Prostate gland (tissue), 2 donors: ENCODE measurements around the gene CEBPE. TPM values are rescaled to one million over a fixed set of nuclear protein-coding genes. Genes with fewer than 3 reads are reported as not detected.

Source experiments
- DNase-seq: peaks from one replicate; pipeline ENCODE4 v3.0.0-alpha.2; 2019; ENCODE audit warnings: low spot score
- H3K27ac ChIP-seq, 2 donors: fragments of 200-600 bp; sonication (generic); 2 replicates each; pipeline ENCODE4 v1.5.1; 2017 to 2019
- H3K27me3 ChIP-seq: fragments of 200-600 bp; sonication (generic); replicated peaks from 2 replicates; pipeline ENCODE4 v1.5.1; 2019; ENCODE audit not compliant: insufficient read depth
- H3K36me3 ChIP-seq, 2 donors: fragments of 200-600 bp; sonication (generic); 1 replicate in 1 of 2; 2 replicates in 1 of 2; pipeline versions ENCODE4 v1.5.1 to v1.8.1; 2017 to 2019
- H3K4me1 ChIP-seq: fragments of 200-600 bp; sonication (generic); replicated peaks from 2 replicates; pipeline ENCODE4 v1.5.1; 2019
- H3K4me3 ChIP-seq, 2 donors: fragments of 200-600 bp; sonication (generic); 2 replicates each; pipeline ENCODE4 v1.5.1; 2017 to 2019
- H3K9me3 ChIP-seq: fragments of 200-600 bp; sonication (generic); 2 replicates; pipeline ENCODE4 v1.5.1; 2017
- POLR2A ChIP-seq: fragments of 450-650 bp; IDR thresholded peaks from one replicate; pipeline ENCODE4 v1.6.1; 2016; ENCODE audit warnings: antibody characterized with exemption, mild to moderate bottlenecking
- POLR2AphosphoS5 ChIP-seq: sonication (generic); formaldehyde crosslinking; IDR thresholded peaks from one replicate; pipeline ENCODE4 v1.6.1; 2017; ENCODE audit warnings: antibody characterized with exemption
- WGBS: methylation state at CpG from one replicate; pipeline ENCODE4 v1.1.5; 2018; 5-methylcytosine and 5-hydroxymethylcytosine counted together
- intact Hi-C: fragments of 100-400 bp; cut with DNase I; formaldehyde crosslinking; loops from one replicate; pipeline ENCODE4 v1.14.2; 2022
- total RNA-seq, 2 donors: library from RNA; depleted of rRNA; stranded (reverse); fragments of >200 nt; gene quantifications; one replicate each; pipeline ENCODE4 v1.1.0, GENCODE V29; 2016
- TF ChIP-seq, protein P1 (sequence below), 4 experiments: fragments of 200-600 bp in 2 of 4; fragments of 450-650 bp in 2 of 4; sonication (generic) in 2 of 4; IDR thresholded peaks; 1 replicate in 3 of 4; 2 replicates in 1 of 4; pipeline ENCODE4 v1.5.1; 2016 to 2019; ENCODE audit warnings: antibody characterized with exemption in 4 of 4, mild to moderate bottlenecking in 2 of 4, moderate library complexity in 2 of 4

CEBPE gene
- total RNA-seq, 2 donors from 2014 or later: not detected

DNA sequence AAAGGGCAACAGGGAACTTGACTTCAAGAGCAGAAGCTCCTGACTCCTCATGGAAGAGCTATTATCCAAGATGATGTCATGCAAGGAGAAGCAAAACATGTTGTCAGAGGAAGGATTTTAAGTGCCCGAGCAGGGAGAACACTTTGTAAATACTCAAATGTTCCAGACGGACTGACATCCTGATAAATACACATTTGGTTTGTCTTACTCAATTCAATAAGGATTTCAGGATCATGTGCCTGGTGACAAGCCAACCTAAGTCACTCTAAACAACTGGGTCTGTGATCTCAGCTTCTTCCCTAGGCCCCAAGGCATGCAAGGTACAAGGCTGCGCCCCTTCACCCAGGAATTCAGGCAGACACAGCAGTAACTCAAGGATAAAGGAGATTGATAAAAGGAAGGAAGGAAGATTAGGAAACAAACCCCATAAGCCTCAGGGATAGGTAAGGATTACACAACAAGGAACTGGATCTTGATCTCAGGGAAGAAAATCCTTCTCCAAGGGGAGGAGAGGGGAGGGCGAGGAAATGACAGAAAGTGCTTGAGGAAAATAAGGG lies 26.8 kb upstream of the CEBPE start:
- WGBS: 65% methylated on average over 4 of the region's 4 CpGs
- H3K9me3 ChIP-seq: no peaks in the 10 kb centered on the region
- TF ChIP-seq POLR2A (no peak), POLR2AphosphoS5 (peak; percentile 80)
- TF ChIP-seq, protein P1, sequence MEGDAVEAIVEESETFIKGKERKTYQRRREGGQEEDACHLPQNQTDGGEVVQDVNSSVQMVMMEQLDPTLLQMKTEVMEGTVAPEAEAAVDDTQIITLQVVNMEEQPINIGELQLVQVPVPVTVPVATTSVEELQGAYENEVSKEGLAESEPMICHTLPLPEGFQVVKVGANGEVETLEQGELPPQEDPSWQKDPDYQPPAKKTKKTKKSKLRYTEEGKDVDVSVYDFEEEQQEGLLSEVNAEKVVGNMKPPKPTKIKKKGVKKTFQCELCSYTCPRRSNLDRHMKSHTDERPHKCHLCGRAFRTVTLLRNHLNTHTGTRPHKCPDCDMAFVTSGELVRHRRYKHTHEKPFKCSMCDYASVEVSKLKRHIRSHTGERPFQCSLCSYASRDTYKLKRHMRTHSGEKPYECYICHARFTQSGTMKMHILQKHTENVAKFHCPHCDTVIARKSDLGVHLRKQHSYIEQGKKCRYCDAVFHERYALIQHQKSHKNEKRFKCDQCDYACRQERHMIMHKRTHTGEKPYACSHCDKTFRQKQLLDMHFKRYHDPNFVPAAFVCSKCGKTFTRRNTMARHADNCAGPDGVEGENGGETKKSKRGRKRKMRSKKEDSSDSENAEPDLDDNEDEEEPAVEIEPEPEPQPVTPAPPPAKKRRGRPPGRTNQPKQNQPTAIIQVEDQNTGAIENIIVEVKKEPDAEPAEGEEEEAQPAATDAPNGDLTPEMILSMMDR (IDR thresholded peaks at IDR 0.05): no peak

DNA sequence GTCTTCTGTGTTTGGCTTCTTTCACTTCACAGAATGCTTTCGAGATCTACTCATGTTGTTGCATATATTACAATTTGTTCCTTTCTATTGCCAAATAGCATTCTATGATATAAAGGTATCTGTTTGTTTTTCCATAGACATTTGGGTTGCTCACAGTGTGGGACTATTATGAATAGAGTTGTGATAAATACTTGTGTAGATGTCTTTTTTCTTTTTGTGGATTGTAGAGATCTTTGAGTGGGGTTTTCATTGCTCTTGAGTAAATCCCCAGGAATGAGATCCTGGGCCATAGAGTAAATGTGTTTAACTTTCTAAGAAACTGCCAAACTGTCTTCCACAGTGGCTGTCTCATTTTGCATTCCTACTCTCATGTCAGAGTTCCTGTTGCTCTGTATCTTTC lies 24.9 kb upstream of the CEBPE start:
- WGBS: 15% methylated on average over 1 of the region's 1 CpG
- H3K27ac ChIP-seq: peak overlapping the region in 1 of 2 donors; percentile 47

More for the DNA sequence above, 26.8 kb upstream of the CEBPE start:
- Histone ChIP-seq H3K27me3 (no peaks in the 10 kb centered on the region), H3K27ac (peak overlapping the region; percentile 74 to 77), H3K4me3 (no peak overlapping the region), H3K4me1 (no peaks in the 10 kb centered on the region), H3K36me3 (peaks cover 0 to 2% of the 10 kb centered on the region in 2 donors)
- peak; percentile 55 for DNase-seq
- intact Hi-C loops: no loop called here

DNA sequence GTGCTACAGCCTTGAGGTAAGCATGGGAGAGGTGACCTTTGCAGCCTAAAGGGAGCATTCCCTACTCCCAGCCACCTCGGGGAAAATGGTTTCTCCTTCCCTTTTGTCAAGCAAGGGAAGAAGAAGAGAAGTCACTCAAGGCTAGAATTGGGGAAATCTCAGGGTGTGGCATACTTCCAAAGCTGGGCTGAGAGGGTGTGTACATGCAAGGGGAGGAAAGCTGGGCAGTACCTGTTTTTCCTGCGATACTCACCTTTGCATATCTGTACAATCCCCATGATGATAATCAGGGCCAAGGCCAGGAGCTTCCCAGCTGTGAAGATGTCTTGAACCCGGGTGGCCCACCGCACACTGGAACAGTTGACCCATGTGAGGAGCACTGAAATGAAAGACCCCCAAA lies 23.8 kb upstream of the CEBPE start:
- H3K4me3 ChIP-seq: no peak overlapping the region
- peak overlapping the region; percentile 43 to 47 for H3K27ac ChIP-seq
- DNase-seq: no peak
- intact Hi-C loops: loop anchor here (5.0 kb wide), 1 partner anchor 39 kb away; the partner anchor contains the start of gene SLC7A8
- H3K27me3 ChIP-seq: no peaks in the 10 kb centered on the region
- H3K36me3 ChIP-seq: peaks cover 3 to 13% of the 10 kb centered on the region in 2 donors
- no peaks in the 10 kb centered on the region for H3K9me3 ChIP-seq
- no peaks in the 10 kb centered on the region for H3K4me1 ChIP-seq
- TF ChIP-seq, protein P1 (IDR thresholded peaks at IDR 0.05): no peak
- TF ChIP-seq POLR2A (no peak), POLR2AphosphoS5 (no peak)
- WGBS: 84% methylated on average over 4 of the region's 4 CpGs

More for the DNA sequence above, 24.9 kb upstream of the CEBPE start:
- TF ChIP-seq POLR2A: no peak
- no peak for TF ChIP-seq POLR2AphosphoS5
- TF ChIP-seq, protein P1 (IDR thresholded peaks at IDR 0.05): no peak
- Histone ChIP-seq H3K4me3 (no peak overlapping the region), H3K27me3 (no peaks in the 10 kb centered on the region), H3K36me3 (peaks cover 3 to 13% of the 10 kb centered on the region in 2 donors), H3K9me3 (no peaks in the 10 kb centered on the region), H3K4me1 (no peaks in the 10 kb centered on the region)
- intact Hi-C loops: loop anchor here (5.0 kb wide), 1 partner anchor 38 kb away; the partner anchor contains the start of gene SLC7A8
- DNase-seq: no peak

DNA sequence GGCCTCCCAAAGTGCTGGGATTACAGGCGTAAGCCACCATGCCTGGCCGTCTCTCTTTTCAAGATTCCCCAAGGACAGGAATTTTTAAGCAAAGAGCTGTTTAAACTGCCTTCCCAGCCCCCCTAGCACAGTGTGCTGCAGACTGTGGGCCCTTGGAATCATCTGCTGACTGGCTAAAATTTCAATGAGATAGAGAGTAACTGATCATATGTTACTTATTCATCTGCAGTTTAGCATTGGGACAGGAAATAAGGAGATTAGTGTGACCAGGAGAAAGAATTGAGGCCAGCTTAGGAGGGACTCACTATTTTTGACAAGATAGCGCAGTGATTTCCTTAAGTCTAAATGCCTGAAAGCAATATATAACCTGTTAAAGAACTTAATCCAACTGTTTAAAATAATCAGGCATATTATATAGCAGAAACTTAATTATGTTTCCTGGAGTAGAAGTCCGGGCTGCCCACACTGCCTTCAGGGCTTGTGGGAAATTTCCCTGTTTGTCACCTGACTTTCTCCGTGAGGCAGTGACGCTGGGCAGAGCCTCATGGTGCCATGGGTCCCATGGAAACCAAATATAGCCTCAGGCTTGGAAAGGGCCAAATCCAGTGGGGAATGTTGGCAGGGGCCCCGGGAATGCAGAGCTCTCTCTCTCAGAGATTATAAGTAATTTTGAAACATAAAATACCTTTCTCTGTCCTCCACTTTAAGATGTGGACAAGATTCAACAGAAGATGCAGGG lies 22.8 kb upstream of the CEBPE start:
- Histone ChIP-seq H3K27me3 (no peaks in the 10 kb centered on the region), H3K9me3 (no peaks in the 10 kb centered on the region), H3K27ac (peak overlapping the region; percentile 43 to 47), H3K4me1 (no peaks in the 10 kb centered on the region), H3K4me3 (no peak overlapping the region), H3K36me3 (peaks cover 3 to 13% of the 10 kb centered on the region in 2 donors)
- intact Hi-C loops: loop anchor here (5.0 kb wide), 1 partner anchor 40 kb away; the partner anchor contains the start of gene SLC7A8
- peak; percentile 69 for DNase-seq
- WGBS: 52% methylated on average over 7 of the region's 7 CpGs
- TF ChIP-seq, protein P1 (IDR thresholded peaks at IDR 0.05): no peak
- TF ChIP-seq POLR2AphosphoS5: peak; percentile 82
